HG03280 (cell line): Measurements from ENCODE around the gene SPDYE18.
"Not testable (repeated sequence)": the region's sequence is repeated elsewhere in the genome, so short reads cannot be mapped to it uniquely, and the experiment has no call there.

Source experiments
- ATAC-seq: cut with Tn5 transposase; IDR thresholded peaks from one replicate; pipeline ENCODE4 v1.9.1; 2021; ENCODE audit warnings: mild to moderate bottlenecking, moderate library complexity; ENCODE audit not compliant: unreplicated experiment

The SPDYE18 gene, protein sequence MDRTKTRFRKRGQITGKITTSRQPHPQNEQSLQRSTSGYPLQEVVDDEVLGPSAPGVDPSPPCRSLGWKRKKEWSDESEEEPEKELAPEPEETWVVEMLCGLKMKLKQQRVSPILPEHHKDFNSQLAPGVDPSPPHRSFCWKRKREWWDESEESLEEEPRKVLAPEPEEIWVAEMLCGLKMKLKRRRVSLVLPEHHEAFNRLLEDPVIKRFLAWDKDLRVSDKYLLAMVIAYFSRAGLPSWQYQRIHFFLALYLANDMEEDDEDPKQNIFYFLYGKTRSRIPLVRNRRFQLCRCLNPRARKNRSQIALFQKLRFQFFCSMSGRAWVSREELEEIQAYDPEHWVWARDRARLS

DNA sequence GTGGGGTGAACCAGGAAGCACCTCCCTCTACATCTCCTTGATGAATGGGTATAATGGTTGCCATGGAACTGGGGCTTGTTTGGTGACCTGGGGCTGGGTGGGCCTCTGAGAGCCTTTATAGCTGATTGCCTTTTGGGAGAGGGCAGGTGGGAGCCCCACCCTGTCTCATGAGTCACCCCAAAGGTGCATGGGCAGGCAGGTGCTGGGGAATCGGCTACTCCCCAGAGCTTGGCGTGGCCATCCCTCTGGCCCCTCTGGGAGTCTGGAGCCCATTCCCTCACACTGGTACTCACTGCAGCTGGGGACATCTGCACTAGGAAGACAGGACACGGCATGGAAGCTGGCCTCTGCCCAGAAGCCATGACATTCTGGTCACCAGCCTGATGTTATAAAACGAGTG lies at the start of gene SPDYE18:
Gene SPDYE18, minus strand, starts transcription at position 2 of the 400 bp plus-strand sequence. CDS start 2,046 bp downstream, outside the sequence.
- not testable (repeated sequence) for ATAC-seq

DNA sequence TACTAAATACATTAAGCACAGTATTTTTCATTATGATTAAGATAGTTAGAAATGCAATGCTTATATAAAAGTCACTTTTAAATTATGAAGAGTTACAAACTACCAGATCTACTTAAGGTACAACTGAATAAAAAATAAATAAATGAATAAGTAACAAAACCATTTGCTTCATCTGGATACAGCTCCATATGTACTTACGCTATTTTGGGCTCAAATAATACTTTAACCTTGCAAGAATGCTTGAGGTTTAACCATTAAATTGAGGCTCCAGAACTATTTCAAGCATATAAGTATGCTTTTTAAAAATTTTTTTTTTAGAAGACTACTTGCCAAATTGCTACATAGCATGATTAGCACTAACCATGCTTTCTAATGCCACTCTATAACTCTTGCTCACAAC lies 46.0 kb upstream of the SPDYE18 start:
- not testable (repeated sequence) for ATAC-seq

DNA sequence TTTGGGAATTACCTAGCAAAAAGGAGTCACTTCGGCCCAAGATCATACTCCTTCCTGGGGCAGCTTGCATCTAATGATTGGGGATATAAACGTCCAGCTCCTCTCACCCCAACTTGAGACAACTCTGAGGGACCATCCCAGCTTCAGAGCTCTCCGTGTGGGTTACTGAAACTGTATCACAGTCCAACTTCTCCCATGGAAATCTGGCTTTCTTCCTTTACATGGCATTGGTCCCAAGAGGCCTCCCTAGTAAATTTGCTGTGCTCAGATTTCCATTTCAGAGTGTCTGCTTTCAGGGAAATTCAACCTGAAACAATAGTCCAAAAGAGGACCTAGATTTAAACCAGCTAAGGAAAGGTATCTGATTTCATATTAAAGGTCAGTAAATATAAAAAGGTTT lies 45.3 kb upstream of the SPDYE18 start:
- not testable (repeated sequence) for ATAC-seq

DNA sequence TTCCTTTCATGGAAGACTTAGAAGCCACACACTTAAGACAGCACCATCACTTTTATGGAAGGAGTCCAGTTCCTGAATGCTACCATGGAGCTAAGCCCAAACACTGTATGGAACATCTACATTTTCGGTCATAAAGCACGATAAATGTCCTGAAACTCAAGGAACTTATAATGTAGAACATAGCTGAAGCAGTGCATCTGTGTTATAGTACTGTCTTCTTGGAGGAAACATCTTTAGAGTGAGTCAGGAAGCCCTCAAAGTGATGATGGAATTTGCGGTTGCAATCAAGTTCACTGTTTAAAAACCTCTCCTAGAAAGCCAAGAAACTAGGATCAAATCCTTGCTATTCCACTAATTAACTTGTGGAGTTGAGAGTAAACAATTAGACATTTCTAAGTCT lies 43.5 kb upstream of the SPDYE18 start:
- not testable (repeated sequence) for ATAC-seq

DNA sequence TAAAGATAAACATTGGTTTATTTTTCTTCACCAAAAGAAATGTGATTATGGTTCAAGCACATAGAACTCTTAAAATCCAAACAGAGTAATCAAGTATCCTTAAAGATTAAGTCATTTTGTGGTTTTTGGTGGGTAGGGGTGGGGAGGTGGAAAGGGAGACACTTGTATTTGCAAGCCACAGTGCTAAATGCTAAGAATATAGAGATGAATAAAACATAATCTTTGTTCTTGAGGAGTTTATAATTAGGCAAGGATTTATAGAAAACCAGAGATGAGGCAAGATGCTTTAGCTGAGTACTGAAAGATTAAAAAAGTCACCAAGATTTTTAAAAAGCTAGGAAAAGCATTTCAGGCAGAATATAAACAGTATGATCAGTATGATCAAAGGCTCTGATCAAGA lies 40.3 kb upstream of the SPDYE18 start:
- not testable (repeated sequence) for ATAC-seq

DNA sequence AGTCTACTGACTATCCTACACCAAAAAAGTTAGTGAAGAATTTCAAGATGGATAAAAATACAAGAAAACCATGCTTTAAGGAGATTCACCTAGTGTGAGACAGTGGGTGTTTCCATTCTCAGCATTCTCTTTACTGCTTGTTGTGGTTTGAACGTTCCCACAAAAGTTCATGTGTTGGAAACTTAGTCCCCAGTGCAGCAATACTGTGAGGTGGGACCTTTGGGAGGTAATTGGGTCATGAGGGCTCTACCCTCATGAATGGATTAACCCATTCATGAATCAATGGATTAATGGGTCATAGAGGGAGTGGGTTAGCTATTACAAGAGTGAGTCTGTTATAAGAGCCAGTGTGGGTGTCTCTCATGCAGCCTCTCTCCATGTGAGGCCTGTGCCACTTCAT lies 38.8 kb upstream of the SPDYE18 start:
- not testable (repeated sequence) for ATAC-seq

DNA sequence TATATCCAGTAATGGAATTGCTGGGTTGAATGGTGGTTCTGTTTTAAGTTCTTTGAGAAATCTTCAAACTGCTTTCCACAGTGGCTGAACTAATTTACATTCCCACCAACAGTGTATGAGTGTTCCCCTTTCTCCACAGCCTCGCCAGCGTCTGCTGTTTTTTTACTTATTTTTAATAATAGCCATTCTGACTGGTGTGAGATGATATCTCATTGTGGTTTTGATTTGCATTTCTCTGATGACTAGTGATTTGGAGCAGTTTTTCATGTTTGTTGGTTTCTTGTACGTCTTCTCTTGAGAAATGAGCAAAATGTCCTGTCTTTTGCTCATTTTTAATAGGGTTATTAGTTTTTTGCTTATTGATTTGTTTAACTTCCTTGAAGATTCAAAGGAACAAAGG lies 38.1 kb upstream of the SPDYE18 start:
- not testable (repeated sequence) for ATAC-seq

DNA sequence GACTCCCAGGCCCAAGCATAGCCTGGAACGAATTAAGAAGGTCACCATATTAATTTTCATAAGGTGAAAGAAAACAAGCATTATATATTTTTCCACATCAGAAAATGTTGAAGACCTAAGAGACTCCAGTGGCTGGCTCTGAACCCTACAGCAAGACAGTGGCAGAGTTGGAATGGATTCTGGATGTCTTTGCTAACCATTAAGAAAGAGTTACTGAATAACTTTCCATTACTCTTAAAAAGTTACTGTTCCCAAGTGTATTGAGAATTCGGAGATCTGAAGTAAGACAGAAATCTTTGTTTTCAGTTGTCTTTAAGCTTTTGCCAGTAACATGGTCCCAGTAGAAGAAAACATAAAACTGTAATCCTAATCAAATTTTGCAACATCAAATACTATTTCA lies 29.9 kb upstream of the SPDYE18 start:
- ATAC-seq = not testable (repeated sequence)

DNA sequence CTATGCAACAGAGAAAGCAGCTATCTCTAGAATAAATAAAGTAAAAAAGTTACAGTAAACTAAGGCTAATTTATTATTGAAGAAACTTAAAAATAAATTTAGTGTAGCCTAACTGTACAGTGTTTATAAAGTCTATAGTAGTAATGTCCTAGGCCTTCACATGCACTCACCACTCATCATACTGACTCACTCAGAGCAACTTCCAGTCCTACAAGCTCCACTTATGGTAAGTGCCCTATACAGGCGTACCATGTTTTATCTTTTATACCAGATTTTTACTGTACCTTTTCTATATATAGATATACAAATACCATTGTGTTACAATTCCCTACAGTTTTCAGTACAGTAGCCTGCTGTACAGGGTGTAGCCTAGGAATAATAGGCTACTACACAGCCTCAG lies 19.8 kb upstream of the SPDYE18 start:
- ATAC-seq = not testable (repeated sequence)

DNA sequence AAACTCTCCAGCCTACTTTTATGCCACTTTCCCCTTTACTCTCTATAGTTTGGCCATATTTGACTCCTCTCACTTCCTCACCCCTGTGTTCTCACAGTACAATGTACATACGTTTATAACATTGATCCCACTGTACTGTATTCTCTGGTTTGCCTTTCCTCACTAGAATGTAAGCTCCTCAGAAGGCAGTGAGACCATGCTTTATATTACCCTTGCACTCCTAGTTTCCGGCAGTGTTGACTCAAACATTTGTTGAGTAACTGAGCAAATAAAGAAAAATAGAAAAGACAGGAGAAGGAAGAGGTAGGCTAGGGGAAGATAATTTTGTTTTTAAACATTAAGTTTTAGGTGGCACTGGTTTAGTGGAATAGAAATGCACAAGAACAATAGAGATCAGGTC lies 17.9 kb upstream of the SPDYE18 start:
- ATAC-seq = not testable (repeated sequence)

DNA sequence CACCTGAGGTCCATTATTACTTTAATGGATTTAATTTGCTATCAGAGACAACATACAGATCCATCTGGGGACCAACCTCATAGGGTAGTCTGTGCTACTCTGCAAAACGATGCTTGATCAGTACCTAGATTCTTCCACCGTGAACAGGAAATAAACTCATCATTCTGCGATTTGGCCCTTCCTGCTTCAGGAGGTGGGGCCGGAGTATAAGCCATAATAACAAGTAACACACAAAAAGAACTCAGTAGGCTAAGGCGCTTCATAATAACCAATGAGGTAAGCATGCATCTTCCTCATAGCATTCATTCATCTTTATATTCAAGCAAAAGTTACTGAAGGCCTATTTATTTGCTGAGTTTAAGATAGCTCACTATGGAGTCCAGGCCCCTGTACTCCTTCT lies 17.3 kb upstream of the SPDYE18 start:
- not testable (repeated sequence) for ATAC-seq

DNA sequence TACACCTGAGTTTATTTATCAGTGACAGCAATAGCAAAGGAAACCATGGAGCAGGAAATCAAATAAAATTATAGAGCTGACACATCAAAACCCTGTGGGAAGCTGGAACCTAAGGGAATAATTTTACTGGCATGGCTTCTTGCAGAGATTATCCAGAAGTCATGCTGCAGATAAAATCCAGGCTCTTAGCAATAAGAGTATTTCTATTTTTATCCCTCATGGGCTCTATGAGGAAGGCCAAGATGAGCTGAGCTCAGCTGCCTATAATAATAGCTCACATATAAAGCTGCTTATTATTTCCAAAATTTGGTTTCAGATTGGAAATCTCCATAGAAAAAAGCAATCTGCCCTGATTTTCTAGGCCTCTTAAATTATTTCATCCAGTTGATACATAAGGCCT lies 16.8 kb upstream of the SPDYE18 start:
- ATAC-seq = not testable (repeated sequence)

DNA sequence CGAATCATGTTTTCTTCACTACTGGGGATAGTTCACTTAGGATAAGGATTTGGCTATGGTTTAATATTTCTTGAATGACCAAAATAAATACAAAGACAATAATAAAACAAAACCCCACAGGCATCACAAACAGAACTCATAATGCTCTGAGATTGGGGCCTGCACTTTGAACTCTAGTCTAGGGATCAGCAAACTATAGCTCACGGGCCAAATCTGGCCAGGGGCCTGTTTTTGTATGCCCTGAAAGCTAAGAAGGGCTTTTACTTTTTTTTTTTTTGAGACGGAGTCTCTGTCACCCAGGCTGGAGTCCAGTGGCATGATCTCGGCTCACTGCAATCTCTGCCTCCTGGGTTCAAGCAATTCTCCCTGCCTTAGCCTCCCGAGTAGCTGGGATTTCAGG lies 14.7 kb upstream of the SPDYE18 start:
- ATAC-seq = not testable (repeated sequence)

DNA sequence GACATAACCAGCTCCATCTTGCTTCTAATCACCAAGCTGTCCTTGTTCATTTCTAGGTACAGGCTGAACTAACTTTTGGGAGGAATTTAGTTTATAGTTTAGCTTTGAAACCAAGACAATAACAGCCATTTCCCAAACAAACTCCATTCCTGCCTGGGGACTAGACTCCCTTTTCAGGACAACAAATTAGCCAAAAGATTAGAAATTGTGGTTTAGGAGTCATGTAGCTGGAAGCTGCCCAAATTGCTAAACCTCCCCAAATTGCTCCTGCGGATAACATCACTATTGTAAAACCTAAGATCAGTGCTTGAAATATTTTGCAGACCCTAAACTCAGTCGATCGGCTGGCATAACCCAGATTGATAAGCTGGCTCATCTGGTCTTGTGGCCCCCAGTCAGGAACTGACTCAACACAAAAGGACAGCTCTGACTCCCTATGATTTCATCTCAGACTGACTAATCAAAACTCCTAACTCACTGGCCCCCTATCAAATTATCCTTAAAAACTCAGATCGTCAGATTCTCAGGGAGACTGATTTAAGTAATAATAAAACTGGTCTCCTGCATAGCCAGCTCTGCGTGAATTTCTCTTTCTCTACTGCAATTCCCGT lies 12.5 kb upstream of the SPDYE18 start:
- ATAC-seq = not testable (repeated sequence)

DNA sequence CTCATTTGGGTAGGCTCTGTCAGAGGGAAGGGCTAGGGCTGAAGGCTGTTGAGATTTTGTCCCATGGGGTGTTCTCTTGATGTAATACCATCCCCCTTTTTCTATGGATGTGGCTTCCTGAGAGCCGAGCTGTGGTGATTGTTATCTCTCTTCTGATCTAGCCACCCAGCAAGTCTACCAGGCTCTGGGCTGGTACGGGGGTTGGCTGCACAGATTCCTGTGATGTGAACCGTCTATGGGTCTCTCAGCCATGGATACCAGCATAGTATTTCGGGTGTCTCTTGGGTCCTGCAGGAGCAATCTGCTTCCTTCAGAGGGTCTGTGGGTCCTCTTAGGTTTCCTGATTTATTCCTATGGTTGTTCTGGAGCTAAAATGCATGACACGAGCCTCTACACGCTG lies 8.8 kb upstream of the SPDYE18 start:
- ATAC-seq = not testable (repeated sequence)

DNA sequence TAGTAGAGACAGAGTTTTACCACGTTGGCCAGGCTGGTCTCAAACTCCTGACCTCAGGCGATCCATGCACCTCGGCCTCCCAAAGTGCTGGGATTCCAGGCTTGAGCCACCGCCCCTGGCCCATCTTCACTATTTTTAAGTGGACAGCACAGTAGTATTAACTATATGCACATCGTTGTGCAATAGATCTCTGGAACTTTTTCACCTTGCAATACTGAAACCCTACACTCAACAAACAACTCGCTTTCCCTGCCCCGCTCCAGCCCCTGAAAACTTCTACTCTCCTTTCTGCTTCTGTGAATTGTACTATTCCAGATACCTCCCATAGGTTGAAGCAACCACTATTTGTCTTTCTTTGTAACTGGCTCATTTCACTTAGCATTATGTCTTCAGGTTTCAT lies 3.5 kb upstream of the SPDYE18 start:
- ATAC-seq = not testable (repeated sequence)

DNA sequence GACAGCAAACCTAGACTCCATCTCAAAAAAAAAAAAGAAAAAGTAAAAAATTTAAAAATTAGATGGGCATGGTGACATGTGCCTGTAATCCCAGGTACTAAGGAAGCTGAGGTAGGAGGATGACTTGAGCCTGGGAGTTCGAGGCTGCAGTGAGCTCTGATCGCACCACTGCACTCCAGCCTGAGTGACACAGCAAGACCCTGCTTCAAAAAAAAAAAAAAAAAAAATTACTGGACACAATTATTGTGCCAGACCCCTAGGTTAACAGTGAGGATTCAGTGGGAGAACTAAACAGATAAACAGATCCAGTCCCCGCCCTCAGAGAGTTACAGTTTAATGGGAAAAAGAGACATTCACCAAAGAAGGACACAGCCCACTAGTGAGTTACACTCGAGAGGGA lies 1.4 kb upstream of the SPDYE18 start:
- ATAC-seq = not testable (repeated sequence)

DNA sequence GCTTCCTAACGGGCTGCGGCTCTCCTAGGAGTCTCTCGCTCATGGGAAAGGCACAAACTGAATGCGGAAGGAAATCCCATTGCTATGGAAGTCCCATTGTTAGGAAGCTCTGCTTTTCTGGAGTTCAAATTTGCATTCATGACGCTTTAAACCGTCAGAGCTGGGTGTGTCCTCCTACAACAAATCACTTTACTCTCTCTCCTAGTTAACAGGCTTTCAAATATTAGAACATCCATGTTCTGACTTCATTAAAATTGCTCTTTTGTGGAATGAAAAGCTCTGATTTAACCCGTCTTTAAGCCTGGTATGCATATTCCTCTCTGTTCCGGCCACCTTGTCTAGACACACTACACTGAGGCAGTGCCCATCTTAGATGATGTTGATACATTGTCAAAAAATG lies 30.1 kb downstream of the SPDYE18 start, which contains the start of gene SPDYE17:
Gene SPDYE17, minus strand, starts transcription at position 101 of the 400 bp plus-strand sequence. CDS start 1,791 bp downstream, outside the sequence.
- not testable (repeated sequence) for ATAC-seq

DNA sequence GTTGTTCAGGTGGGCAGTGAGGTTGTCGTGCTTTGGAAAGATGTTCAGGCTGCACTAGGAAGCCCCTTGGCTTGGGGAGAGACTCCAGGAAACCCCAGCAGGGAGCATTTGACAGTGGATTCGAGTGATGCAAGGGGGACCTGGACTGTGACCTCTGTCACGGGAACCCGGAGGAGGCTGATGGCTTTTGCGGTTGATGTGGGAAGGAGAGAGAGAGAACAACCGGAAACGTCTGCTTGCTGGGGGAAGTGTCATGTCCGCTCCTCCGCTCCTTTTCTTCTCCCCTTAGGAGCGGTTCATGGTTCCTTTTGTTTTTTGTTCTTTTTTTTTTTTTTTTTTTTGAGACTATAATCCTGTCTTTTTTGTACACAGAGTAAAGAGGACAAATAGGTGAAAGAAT lies 36.0 kb downstream of the SPDYE18 start:
- ATAC-seq = not testable (repeated sequence)

DNA sequence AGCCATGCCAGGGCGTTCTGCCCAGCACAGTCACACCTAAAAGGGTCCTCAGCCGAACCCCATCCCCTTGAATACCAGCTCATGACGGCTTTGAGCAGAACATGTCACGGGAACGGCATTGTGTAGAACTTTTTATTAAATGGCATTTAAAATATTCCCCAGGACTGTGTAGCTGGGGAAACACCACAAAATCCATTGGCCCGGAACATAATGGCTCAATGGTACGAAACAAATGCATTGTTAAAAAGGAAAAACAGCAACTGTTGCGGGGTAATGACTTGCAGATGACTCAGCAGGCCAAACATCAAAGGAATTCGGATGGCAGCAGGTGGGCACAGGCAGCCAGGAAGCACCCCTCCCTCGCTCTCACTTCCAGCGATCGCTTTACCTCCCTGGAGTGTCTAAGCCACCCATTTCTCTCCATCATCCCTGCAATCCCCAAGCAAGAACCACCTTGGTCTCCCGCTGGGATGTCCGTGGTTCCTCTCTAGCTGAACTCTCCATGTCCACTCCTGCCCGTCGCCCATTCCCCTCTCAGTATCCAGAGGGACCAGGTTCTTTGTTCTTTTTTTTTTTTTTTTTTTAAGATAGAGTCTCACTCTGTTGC lies 52.2 kb downstream of the SPDYE18 start:
- not testable (repeated sequence) for ATAC-seq

DNA sequence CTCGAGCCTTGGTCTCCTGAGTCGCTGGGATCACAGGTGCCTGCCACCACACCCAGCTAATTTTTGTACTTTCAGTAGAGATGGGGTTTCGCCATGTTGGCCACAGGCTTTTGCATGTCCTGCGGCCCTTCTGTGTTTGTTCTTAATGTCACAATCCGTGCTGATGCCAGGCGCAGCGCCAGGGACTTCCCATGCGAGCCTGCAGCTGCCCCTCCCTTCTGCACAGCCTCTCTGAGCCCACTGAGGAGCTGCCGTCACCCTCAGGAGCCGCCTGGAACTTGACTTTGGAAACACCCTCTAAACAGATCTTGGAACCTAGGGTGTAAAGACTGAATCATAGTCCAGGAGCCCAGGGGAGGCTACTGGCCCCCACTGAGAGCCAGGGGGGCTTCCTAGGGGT lies 54.4 kb downstream of the SPDYE18 start:
- not testable (repeated sequence) for ATAC-seq
